ENCODE data around the gene CHRM5. TPM values are rescaled to one million over a fixed set of nuclear protein-coding genes. Genes with fewer than 3 reads are reported as not detected.

CHRM5 gene
- total and polyA plus RNA-seq, 2 of the 8 experiments (the other 6 are each of a cell fraction or from before 2014, with no cell fraction given) = not detected

DNA sequence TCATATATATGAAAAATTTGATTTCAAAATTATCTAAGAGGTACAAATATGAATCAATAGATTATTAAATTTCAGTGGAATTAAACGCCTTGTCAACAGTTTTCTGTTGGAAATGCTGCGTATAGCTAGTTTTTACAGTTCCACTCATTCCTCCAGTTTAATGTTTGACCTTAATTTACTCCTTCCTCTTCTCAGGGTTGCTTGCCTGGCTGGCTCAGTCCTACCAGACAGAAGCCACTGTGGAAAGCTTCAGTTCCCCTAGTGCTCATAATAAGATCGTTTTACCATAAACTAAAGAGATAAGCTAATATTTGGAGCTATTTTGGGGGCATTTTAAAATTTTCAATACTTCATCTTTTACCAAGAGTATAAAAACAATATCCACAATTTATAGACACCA lies 110.6 kb downstream of the CHRM5 start (continued):
- TF ChIP-seq, protein P1, sequence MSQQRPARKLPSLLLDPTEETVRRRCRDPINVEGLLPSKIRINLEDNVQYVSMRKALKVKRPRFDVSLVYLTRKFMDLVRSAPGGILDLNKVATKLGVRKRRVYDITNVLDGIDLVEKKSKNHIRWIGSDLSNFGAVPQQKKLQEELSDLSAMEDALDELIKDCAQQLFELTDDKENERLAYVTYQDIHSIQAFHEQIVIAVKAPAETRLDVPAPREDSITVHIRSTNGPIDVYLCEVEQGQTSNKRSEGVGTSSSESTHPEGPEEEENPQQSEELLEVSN (IDR thresholded peaks at IDR 0.05) = no peak
- no peak for TF ChIP-seq RXRA (IDR thresholded peaks at IDR 0.05; ENCODE audit: insufficient read depth, low read depth, low read length)
- no peak for TF ChIP-seq POLR2A (IDR thresholded peaks at IDR 0.05; ENCODE audit: control extremely low read depth in 1 of 2, low read depth in 2 of 2, low read length in 2 of 2)
- TF ChIP-seq EZH2 (IDR thresholded peaks at IDR 0.05; ENCODE audit: low read depth, low read length, severe bottlenecking) = no peak
- no peak for TF ChIP-seq JUN (IDR thresholded peaks at IDR 0.05; ENCODE audit: low read depth, low read length)
- no peak for TF ChIP-seq TCF12 (IDR thresholded peaks at IDR 0.05; ENCODE audit: low read depth, low read length)
- TF ChIP-seq BCL11A (IDR thresholded peaks at IDR 0.05; ENCODE audit: low read depth in 2 of 2, low read length in 2 of 2) = no peak
- no peak for TF ChIP-seq BACH1 (IDR thresholded peaks at IDR 0.05; ENCODE audit: low read length)
